Left colon (tissue), 2 donors: ENCODE measurements around the gene TTBK1. TPM values are rescaled to one million over a fixed set of nuclear protein-coding genes. Genes with fewer than 3 reads are reported as not detected.
A peak's percentile ranks its signal among the peaks of the same experiment; 100 is the strongest.

Experiments used
- ATAC-seq: fragments of 200-7000 bp; cut with Tn5 transposase; one replicate; pipeline ENCODE4 v1.9.1; 2020; ENCODE audit warnings: mild to moderate bottlenecking, moderate library complexity
- DNase-seq, 2 donors: peaks; one replicate each; pipeline ENCODE4 v3.0.0-alpha.2; 2020
- intact Hi-C, 2 donors: fragments of 100-400 bp; cut with DNase I in 1 of 2; cut with micrococcal nuclease in 1 of 2; formaldehyde crosslinking; loops; one replicate each; pipeline versions ENCODE4 v1.11.2 to v1.14.0; 2022; cut with DNase I, micrococcal nuclease
- total RNA-seq, 2 donors: library from RNA; stranded (reverse); fragmentation: NEBNext Ultra II Directional; extraction: Animal tissue kit (Norgen Biotek cat#: 25700); gene quantifications; one replicate each; pipeline ENCODE4 v1.2.1, GENCODE V29; 2021
- donor health status: DM: no; HTN: no; CAD: no.
- donor health status: DM: yes; HTN: yes; CAD: no.

The TTBK1 gene
- total RNA-seq, 2 donors from 2014 or later: 0.18 to 0.53 TPM

GRCh38 chr6:43248101-43248500, 4.8 kb downstream of the TTBK1 start:
- no peak for ATAC-seq
- intact Hi-C loops: no loop called here
- DNase-seq: no peak

GRCh38 chr6:43248791-43249190, 5.5 kb downstream of the TTBK1 start:
- no peak for DNase-seq
- ATAC-seq: no peak
- intact Hi-C loops: no loop called here

GRCh38 chr6:43250992-43251373, 7.7 kb downstream of the TTBK1 start:
- DNase-seq (peak; percentile 25 to 31), ATAC-seq (peak; percentile 44)
- intact Hi-C loops: no loop called here

- ATAC-seq (no peak), DNase-seq (no peak)
- intact Hi-C loops: no loop called here
These were observed 10.1 kb downstream of the TTBK1 start for GRCh38 chr6:43253401-43253800.

GRCh38 chr6:43254138-43254817, 11.0 kb downstream of the TTBK1 start:
- ATAC-seq (no peak), DNase-seq (peak in 1 of 2 donors; percentile 19)
- intact Hi-C loops: no loop called here

GRCh38 chr6:43254846-43255245, 11.6 kb downstream of the TTBK1 start:
- no peak for ATAC-seq
- no peak for DNase-seq
- intact Hi-C loops: no loop called here

GRCh38 chr6:43255408-43256054, 12.2 kb downstream of the TTBK1 start:
- DNase-seq: peak in 1 of 2 donors; percentile 14
- no peak for ATAC-seq
- intact Hi-C loops: no loop called here

- ATAC-seq: no peak
- no peak for DNase-seq
- intact Hi-C loops: no loop called here
These were observed 13.5 kb downstream of the TTBK1 start for GRCh38 chr6:43256670-43257366.

- intact Hi-C loops: no loop called here
- DNase-seq: no peak
- no peak for ATAC-seq
These were observed 14.3 kb downstream of the TTBK1 start for GRCh38 chr6:43257367-43258145.

GRCh38 chr6:43258180-43258579, 14.9 kb downstream of the TTBK1 start:
- intact Hi-C loops: no loop called here
- DNase-seq (no peak), ATAC-seq (no peak)

- intact Hi-C loops: no loop called here
- ATAC-seq (no peak), DNase-seq (peak in 1 of 2 donors; percentile 8)
These were observed 15.8 kb downstream of the TTBK1 start for GRCh38 chr6:43258807-43259686.

- intact Hi-C loops: loop anchor here (10.0 kb wide), 2 partner anchors 74 to 244 kb away; no protein-coding TSS in a partner anchor
- DNase-seq (peak in 1 of 2 donors; percentile 17), ATAC-seq (no peak)
These were observed 17.5 kb downstream of the TTBK1 start for GRCh38 chr6:43260791-43261190.

- DNase-seq: peak in 1 of 2 donors; percentile 15
- no peak for ATAC-seq
- intact Hi-C loops: loop anchor here (10.0 kb wide), 2 partner anchors 74 to 244 kb away; no protein-coding TSS in a partner anchor
These were observed 17.9 kb downstream of the TTBK1 start for GRCh38 chr6:43261198-43261597.

- intact Hi-C loops: loop anchor here (2.0 to 10.0 kb wide), 3 partner anchors 73 to 243 kb away; no protein-coding TSS in a partner anchor
These were observed 18.9 kb downstream of the TTBK1 start for GRCh38 chr6:43262000-43262779.

GRCh38 chr6:43262780-43263313, 19.6 kb downstream of the TTBK1 start:
- DNase-seq: peak in 1 of 2 donors; percentile 21
- no peak for ATAC-seq
- intact Hi-C loops: loop anchor here (2.0 to 10.0 kb wide), 3 partner anchors 72 to 242 kb away; no protein-coding TSS in a partner anchor

More at GRCh38 chr6:43262000-43262779, 18.9 kb downstream of the TTBK1 start:
- DNase-seq (peak; percentile 27 to 36), ATAC-seq (peak; percentile 63)

- peak; percentile 80 for ATAC-seq
- intact Hi-C loops: loop anchor here (2.0 to 10.0 kb wide), 3 partner anchors 71 to 241 kb away; no protein-coding TSS in a partner anchor
- DNase-seq: peak; percentile 75 to 86
These were observed 20.3 kb downstream of the TTBK1 start for GRCh38 chr6:43263314-43264178.
